SK-N-SH (cell line): ENCODE data around the gene OR2L8. TPM values are rescaled to one million over a fixed set of nuclear protein-coding genes. Genes with fewer than 3 reads are reported as not detected.

Experiments used
- CTCF ChIA-PET: fragments of 300-600, 350-600 bp; formaldehyde crosslinking; extraction: SDS; loops from one replicate; lab custom pipeline; 2021; lab: Yijun Ruan, JAX
- POLR2A ChIA-PET: fragments of 350-600 bp; sonication (Branson Sonifier 250); formaldehyde crosslinking; extraction: SDS; loops from one replicate; lab custom pipeline; 2020; ENCODE audit warnings: antibody characterized with exemption, inconsistent platforms; lab: Yijun Ruan, JAX
- DNase-seq: peaks from one replicate; pipeline ENCODE4 v3.0.0; 2012
- H2AFZ ChIP-seq: fragments of 200-600 bp; sonication (generic); 2 replicates; pipeline ENCODE4 v1.8.1; 2016; ENCODE audit warnings: antibody characterized with exemption, mild to moderate bottlenecking, low read depth
- H3F3A ChIP-seq: fragments of 200-600 bp; sonication (generic); replicated peaks from 2 replicates; pipeline ENCODE3; 2016; ENCODE audit warnings: antibody characterized with exemption, mild to moderate bottlenecking; ENCODE audit not compliant: insufficient read depth
- H3K27ac ChIP-seq, 2 experiments: fragments of 200-500 bp in 1 of 2; fragments of 200-600 bp in 1 of 2; sonication (Bioruptor generic) in 1 of 2; sonication (generic), shearing (Covaris generic) in 1 of 2; 2 replicates each; pipeline versions ENCODE4 v1.5.1 to v1.6.1; 2014 to 2016; ENCODE audit warnings: low read depth in 2 of 2, inconsistent platforms in 1 of 2, low read length in 1 of 2, mild to moderate bottlenecking in 1 of 2, mixed read lengths in 1 of 2
- H3K27me3 ChIP-seq: fragments of 200-600 bp; sonication (generic), shearing (Covaris generic); 2 replicates; pipeline ENCODE4 v1.6.1; 2016; ENCODE audit warnings: mixed run types; ENCODE audit not compliant: insufficient read depth
- H3K36me3 ChIP-seq, 2 experiments: fragments of 200-500 bp in 1 of 2; fragments of 200-600 bp in 1 of 2; sonication (Bioruptor generic) in 1 of 2; sonication (generic) in 1 of 2; replicated peaks in 1 of 2; 2 replicates each; pipeline versions ENCODE3 to v1.5.1; 2014 to 2016; ENCODE audit warnings: low read length in 1 of 2, mild to moderate bottlenecking in 1 of 2; ENCODE audit not compliant: insufficient read depth in 2 of 2, control insufficient read depth in 1 of 2
- H3K4me1 ChIP-seq, 2 experiments: fragments of 200-500 bp in 1 of 2; fragments of 200-600 bp in 1 of 2; sonication (Bioruptor generic) in 1 of 2; sonication (generic), shearing (Covaris generic) in 1 of 2; 2 replicates each; pipeline versions ENCODE4 v1.5.1 to v1.6.1; 2014 to 2016; ENCODE audit warnings: low read depth in 1 of 2, low read length in 1 of 2, mixed run types in 1 of 2; ENCODE audit not compliant: insufficient read depth in 2 of 2, control insufficient read depth in 1 of 2
- H3K4me2 ChIP-seq: fragments of 200-600 bp; sonication (generic), shearing (Covaris generic); 2 replicates; pipeline ENCODE4 v1.6.1; 2017; ENCODE audit warnings: mixed run types
- H3K4me3 ChIP-seq, 2 experiments: fragments of 200-500 bp in 1 of 2; fragments of 200-600 bp in 1 of 2; sonication (Bioruptor generic) in 1 of 2; sonication (generic), shearing (Covaris generic) in 1 of 2; 2 replicates each; pipeline versions ENCODE4 v1.5.1 to v1.8.1; 2014 to 2016; ENCODE audit warnings: low read depth in 2 of 2, inconsistent platforms in 1 of 2, low read length in 1 of 2, mild to moderate bottlenecking in 1 of 2, mixed read lengths in 1 of 2, moderate library complexity in 1 of 2
- H3K79me2 ChIP-seq: fragments of 200-600 bp; sonication (generic); 2 replicates; pipeline ENCODE4 v1.8.1; 2017; ENCODE audit warnings: mild to moderate bottlenecking; ENCODE audit not compliant: insufficient read depth
- H3K9ac ChIP-seq: fragments of 200-600 bp; sonication (generic); 2 replicates; pipeline ENCODE4 v1.6.1; 2017; ENCODE audit warnings: mixed run types
- H3K9me2 ChIP-seq: fragments of 200-600 bp; sonication (generic); 2 replicates; pipeline ENCODE4 v1.6.1; 2017; ENCODE audit warnings: mixed run types
- H3K9me3 ChIP-seq: fragments of 200-600 bp; sonication (generic); 2 replicates; pipeline ENCODE4 v1.6.1; 2017; ENCODE audit warnings: mixed run types, mild to moderate bottlenecking, moderate library complexity
- H4K20me1 ChIP-seq: fragments of 200-600 bp; sonication (generic); 2 replicates; pipeline ENCODE4 v1.6.1; 2017; ENCODE audit warnings: mild to moderate bottlenecking, mixed run types; ENCODE audit not compliant: insufficient read depth
- CHD2 ChIP-seq: fragments of 150-350 bp; IDR thresholded peaks from 2 replicates; pipeline ENCODE4 v1.6.1; 2018; ENCODE audit warnings: low read length; ENCODE audit not compliant: partially characterized antibody
- EP300 ChIP-seq, 2 experiments: IDR thresholded peaks; 2 replicates each; pipeline versions ENCODE4 v1.4.0 to v1.6.1; 2012; ENCODE audit warnings: borderline replicate concordance in 1 of 2, low read depth in 1 of 2, low read length in 1 of 2
- FOXJ3 ChIP-seq: sonication (generic); formaldehyde crosslinking; IDR thresholded peaks from 2 replicates; pipeline ENCODE4 v1.5.1; 2020; ENCODE audit warnings: mild to moderate bottlenecking, missing genetic modification reagents
- FOXM1 ChIP-seq: IDR thresholded peaks from 2 replicates; pipeline ENCODE4 v1.4.0; 2012; ENCODE audit warnings: low read depth, mild to moderate bottlenecking
- GABPA ChIP-seq: IDR thresholded peaks from 2 replicates; pipeline ENCODE4 v1.4.0; 2012; ENCODE audit warnings: low read depth, mild to moderate bottlenecking
- GATA2 ChIP-seq: sonication (generic); formaldehyde crosslinking; IDR thresholded peaks from 2 replicates; pipeline ENCODE4 v1.5.0; 2020; ENCODE audit warnings: mild to moderate bottlenecking, missing genetic modification reagents
- NFIC ChIP-seq: IDR thresholded peaks from 2 replicates; pipeline ENCODE4 v1.4.0; 2012; ENCODE audit warnings: borderline replicate concordance
- NRF1 ChIP-seq: IDR thresholded peaks from 2 replicates; pipeline ENCODE4 v1.6.1; 2012; ENCODE audit warnings: low read depth, mild to moderate bottlenecking, low read length
- RCOR1 ChIP-seq: fragments of 150-350 bp; IDR thresholded peaks from 2 replicates; pipeline ENCODE4 v1.6.1; 2017; ENCODE audit warnings: antibody characterized with exemption, low read length
- RFX5 ChIP-seq: IDR thresholded peaks from 2 replicates; pipeline ENCODE4 v1.6.1; 2012; ENCODE audit warnings: mild to moderate bottlenecking, improper control_type of control experiment, low read length
- RXRA ChIP-seq: IDR thresholded peaks from 2 replicates; pipeline ENCODE4 v1.4.0; 2012; ENCODE audit warnings: low read depth, mild to moderate bottlenecking, borderline replicate concordance
- SIN3A ChIP-seq: IDR thresholded peaks from 2 replicates; pipeline ENCODE4 v1.6.1; 2012; ENCODE audit warnings: low read depth, mild to moderate bottlenecking, low read length, moderate library complexity, borderline replicate concordance
- TAF1 ChIP-seq: IDR thresholded peaks from 2 replicates; pipeline ENCODE4 v1.6.1; 2012; ENCODE audit warnings: low read depth, mild to moderate bottlenecking, low read length, moderate library complexity, borderline replicate concordance
- TEAD4 ChIP-seq: IDR thresholded peaks from 2 replicates; pipeline ENCODE4 v1.4.0; 2012; ENCODE audit warnings: mild to moderate bottlenecking, borderline replicate concordance; ENCODE audit not compliant: insufficient read depth
- WGBS: methylation state at CpG from one replicate; pipeline ENCODE4 v1.1.6; 2017; ENCODE audit warnings: low lambda C conversion rate; 5-methylcytosine and 5-hydroxymethylcytosine counted together
- polyA plus RNA-seq, 3 experiments: library from polyadenylated mRNA; depleted of rRNA; stranded (reverse); fragments of >200 nt; gene quantifications; 2 replicates each; pipeline ENCODE4 v1.2.3, GENCODE V29; 2012
- TF ChIP-seq, protein P1 (sequence below): IDR thresholded peaks from 2 replicates; pipeline ENCODE4 v1.4.0; 2012; ENCODE audit warnings: low read depth
- TF ChIP-seq, protein P2 (sequence below): fragments of 150-350 bp; IDR thresholded peaks from 2 replicates; pipeline ENCODE4 v1.6.1; 2017; ENCODE audit warnings: antibody characterized with exemption, low read length, low read depth, borderline replicate concordance
- TF ChIP-seq, protein P3 (sequence below): fragments of 150-350 bp; IDR thresholded peaks from 2 replicates; pipeline ENCODE4 v1.6.1; 2016; ENCODE audit warnings: mild to moderate bottlenecking, low read depth, low read length
- TF ChIP-seq, protein P4 (sequence below): IDR thresholded peaks from 2 replicates; pipeline ENCODE4 v1.4.0; 2012; ENCODE audit warnings: low read depth, borderline replicate concordance
- TF ChIP-seq, protein P5 (sequence below): fragments of 200-600 bp; sonication (generic); IDR thresholded peaks from 2 replicates; pipeline ENCODE4 v1.6.1; 2017; ENCODE audit warnings: antibody characterized with exemption, mild to moderate bottlenecking, moderate library complexity

The OR2L8 gene
- polyA plus RNA-seq, 1 of the 3 experiments (the other 2 are of a cell fraction): not detected

DNA sequence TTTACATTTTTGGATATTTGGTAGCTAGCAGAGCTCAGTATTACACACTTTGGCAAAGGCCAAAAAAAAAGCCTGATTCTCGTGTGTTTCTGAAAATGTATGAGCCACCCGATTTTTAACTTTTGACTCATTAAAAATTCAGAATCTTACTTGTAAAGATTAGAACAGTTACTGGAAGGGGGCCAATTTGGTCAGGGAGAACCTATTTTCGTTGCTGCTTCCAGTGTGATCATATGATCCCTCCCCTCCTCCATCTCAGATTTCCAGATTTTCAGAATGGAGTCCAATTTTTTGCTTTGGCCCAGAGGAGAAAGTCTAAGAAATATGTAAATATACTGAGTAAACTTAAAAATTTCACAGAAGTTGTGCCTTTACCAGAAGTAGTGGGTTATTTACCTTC is 13.1 kb downstream of the OR2L8 start:
- Histone ChIP-seq H3F3A (no peaks in the 10 kb centered on the region), H3K4me1 (no peaks in the 10 kb centered on the region), H3K4me2 (no peak overlapping the region), H3K36me3 (no peaks in the 10 kb centered on the region), H3K9me2 (no peaks in the 10 kb centered on the region), H3K27ac (no peak overlapping the region), H3K9me3 (no peaks in the 10 kb centered on the region), H3K9ac (no peak overlapping the region), H2AFZ (no peak overlapping the region), H3K27me3 (no peaks in the 10 kb centered on the region), H4K20me1 (no peaks in the 10 kb centered on the region), H3K4me3 (no peak overlapping the region), H3K79me2 (no peaks in the 10 kb centered on the region)
- ChIA-PET CTCF (no interaction called here), POLR2A (no interaction called here)
- WGBS: 2% methylated on average over 3 of the region's 3 CpGs
- no peak for DNase-seq
- TF ChIP-seq TAF1: no peak
- no peak for TF ChIP-seq NFIC
- TF ChIP-seq RFX5: no peak
- no peak for TF ChIP-seq GABPA
- TF ChIP-seq, protein P1, sequence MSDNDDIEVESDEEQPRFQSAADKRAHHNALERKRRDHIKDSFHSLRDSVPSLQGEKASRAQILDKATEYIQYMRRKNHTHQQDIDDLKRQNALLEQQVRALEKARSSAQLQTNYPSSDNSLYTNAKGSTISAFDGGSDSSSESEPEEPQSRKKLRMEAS: no peak
- no peak for TF ChIP-seq GATA2 (CRISPR knock-in tag)
- TF ChIP-seq, protein P2, sequence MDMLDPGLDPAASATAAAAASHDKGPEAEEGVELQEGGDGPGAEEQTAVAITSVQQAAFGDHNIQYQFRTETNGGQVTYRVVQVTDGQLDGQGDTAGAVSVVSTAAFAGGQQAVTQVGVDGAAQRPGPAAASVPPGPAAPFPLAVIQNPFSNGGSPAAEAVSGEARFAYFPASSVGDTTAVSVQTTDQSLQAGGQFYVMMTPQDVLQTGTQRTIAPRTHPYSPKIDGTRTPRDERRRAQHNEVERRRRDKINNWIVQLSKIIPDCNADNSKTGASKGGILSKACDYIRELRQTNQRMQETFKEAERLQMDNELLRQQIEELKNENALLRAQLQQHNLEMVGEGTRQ: no peak
- TF ChIP-seq, protein P3, sequence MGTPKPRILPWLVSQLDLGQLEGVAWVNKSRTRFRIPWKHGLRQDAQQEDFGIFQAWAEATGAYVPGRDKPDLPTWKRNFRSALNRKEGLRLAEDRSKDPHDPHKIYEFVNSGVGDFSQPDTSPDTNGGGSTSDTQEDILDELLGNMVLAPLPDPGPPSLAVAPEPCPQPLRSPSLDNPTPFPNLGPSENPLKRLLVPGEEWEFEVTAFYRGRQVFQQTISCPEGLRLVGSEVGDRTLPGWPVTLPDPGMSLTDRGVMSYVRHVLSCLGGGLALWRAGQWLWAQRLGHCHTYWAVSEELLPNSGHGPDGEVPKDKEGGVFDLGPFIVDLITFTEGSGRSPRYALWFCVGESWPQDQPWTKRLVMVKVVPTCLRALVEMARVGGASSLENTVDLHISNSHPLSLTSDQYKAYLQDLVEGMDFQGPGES: no peak
- no peak for TF ChIP-seq NRF1
- no peak for TF ChIP-seq RXRA
- TF ChIP-seq, all 33 proteins: peak for 0

DNA sequence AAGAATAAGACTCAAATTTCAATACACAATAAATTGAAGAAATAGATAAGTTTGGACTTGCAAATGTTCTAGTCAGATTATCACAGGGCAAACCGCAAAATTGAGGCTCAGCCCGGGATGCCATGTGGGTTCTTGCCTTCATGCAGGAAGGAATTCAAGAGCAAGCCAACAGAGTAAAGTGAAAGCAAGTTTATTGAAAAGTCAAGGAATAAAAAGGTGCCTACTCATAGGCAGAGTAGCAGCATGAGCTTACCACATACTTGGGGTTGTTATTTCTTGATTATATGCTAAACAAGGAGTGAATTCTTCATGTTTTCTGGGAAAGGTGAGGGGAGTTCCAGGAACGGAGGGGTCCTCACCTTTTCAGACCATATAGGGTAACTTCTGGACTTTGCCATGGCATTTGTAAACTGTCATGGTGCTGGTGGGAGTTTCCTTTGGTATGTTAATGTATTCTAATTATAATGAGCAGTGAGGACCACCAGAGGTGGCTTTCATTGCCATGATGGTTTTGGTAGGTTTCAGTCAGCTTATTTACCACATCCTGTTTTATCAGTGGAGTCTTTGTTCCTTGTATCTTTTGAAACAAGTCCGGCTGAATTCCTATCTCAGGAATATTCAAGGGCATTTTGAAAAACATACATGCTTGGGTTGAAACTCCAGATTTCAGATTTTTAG is 14.4 kb downstream of the OR2L8 start:
- no peak for DNase-seq
- WGBS: under 1% methylated on average over 4 of the region's 4 CpGs
- H3K9me2 ChIP-seq: no peaks in the 10 kb centered on the region
- TF ChIP-seq CHD2 (no peak), FOXJ3 (CRISPR knock-in tag) (no peak), GATA2 (CRISPR knock-in tag) (no peak), TAF1 (no peak), RCOR1 (no peak), EP300 (IDR thresholded peaks at IDR 0.05; ENCODE audit: borderline replicate concordance in 1 of 2, low read depth in 1 of 2, low read length in 1 of 2) (no peak), FOXM1 (no peak), TEAD4 (no peak), SIN3A (no peak)
- TF ChIP-seq, protein P1: no peak
- TF ChIP-seq, protein P4, sequence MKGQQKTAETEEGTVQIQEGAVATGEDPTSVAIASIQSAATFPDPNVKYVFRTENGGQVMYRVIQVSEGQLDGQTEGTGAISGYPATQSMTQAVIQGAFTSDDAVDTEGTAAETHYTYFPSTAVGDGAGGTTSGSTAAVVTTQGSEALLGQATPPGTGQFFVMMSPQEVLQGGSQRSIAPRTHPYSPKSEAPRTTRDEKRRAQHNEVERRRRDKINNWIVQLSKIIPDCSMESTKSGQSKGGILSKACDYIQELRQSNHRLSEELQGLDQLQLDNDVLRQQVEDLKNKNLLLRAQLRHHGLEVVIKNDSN: no peak
- TF ChIP-seq, protein P5, sequence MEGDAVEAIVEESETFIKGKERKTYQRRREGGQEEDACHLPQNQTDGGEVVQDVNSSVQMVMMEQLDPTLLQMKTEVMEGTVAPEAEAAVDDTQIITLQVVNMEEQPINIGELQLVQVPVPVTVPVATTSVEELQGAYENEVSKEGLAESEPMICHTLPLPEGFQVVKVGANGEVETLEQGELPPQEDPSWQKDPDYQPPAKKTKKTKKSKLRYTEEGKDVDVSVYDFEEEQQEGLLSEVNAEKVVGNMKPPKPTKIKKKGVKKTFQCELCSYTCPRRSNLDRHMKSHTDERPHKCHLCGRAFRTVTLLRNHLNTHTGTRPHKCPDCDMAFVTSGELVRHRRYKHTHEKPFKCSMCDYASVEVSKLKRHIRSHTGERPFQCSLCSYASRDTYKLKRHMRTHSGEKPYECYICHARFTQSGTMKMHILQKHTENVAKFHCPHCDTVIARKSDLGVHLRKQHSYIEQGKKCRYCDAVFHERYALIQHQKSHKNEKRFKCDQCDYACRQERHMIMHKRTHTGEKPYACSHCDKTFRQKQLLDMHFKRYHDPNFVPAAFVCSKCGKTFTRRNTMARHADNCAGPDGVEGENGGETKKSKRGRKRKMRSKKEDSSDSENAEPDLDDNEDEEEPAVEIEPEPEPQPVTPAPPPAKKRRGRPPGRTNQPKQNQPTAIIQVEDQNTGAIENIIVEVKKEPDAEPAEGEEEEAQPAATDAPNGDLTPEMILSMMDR: no peak
- TF ChIP-seq, all 33 proteins: peak for 0
- no peaks in the 10 kb centered on the region for H3K4me1 ChIP-seq
- H3K9ac ChIP-seq: no peak overlapping the region
- no peak overlapping the region for H3K4me3 ChIP-seq
- H3K36me3 ChIP-seq: no peaks in the 10 kb centered on the region
- no peaks in the 10 kb centered on the region for H3K9me3 ChIP-seq
- no peak overlapping the region for H3K27ac ChIP-seq
- no peaks in the 10 kb centered on the region for H3K79me2 ChIP-seq
- H2AFZ ChIP-seq: no peak overlapping the region
- H3F3A ChIP-seq: no peaks in the 10 kb centered on the region
- CTCF ChIA-PET: no interaction called here
- no peak overlapping the region; the same call in 1 of the 2 replicates for H3K4me2 ChIP-seq
- no peaks in the 10 kb centered on the region for H4K20me1 ChIP-seq
- H3K27me3 ChIP-seq: no peaks in the 10 kb centered on the region
- POLR2A ChIA-PET: no interaction called here
